Measurements from ENCODE around the gene FITM2.
"Not testable (repeated sequence)": the region's sequence is repeated elsewhere in the genome, so short reads cannot be mapped to it uniquely, and the experiment has no call there.

The FITM2 gene

GRCh38 chr20:44348168-44348659 lies 37.2 kb upstream of the FITM2 start:
- Histone ChIP-seq H3K36me3 (ENCODE audit: control insufficient read depth in 2 of 2, insufficient read depth in 1 of 2, low read length in 2 of 2) (no peaks in the 10 kb centered on the region), H3K4me3 (ENCODE audit: low read depth, low read length) (no peak overlapping the region)

GRCh38 chr20:44345941-44346340 lies 34.9 kb upstream of the FITM2 start:
- POLR2A ChIA-PET; H3K4me3 ChIP-seq (ENCODE audit: low read depth, low read length); H3K9me3 ChIP-seq (ENCODE audit: control insufficient read depth, insufficient read depth, low read depth, low read length); H3K4me1 ChIP-seq (ENCODE audit: control insufficient read depth, insufficient read depth, low read length); H3K27ac ChIP-seq (ENCODE audit: extremely low read depth, low read depth, low read length); H3K36me3 ChIP-seq (ENCODE audit: control insufficient read depth in 2 of 2, insufficient read depth in 1 of 2, low read length in 2 of 2): not testable (repeated sequence)
- CTCF ChIA-PET: interaction anchor here (0.9 to 1.0 kb wide), 2 partner anchors 129 to 131 kb away, joined by 3 read pairs; no protein-coding TSS in a partner anchor

More at GRCh38 chr20:44348168-44348659, 37.2 kb upstream of the FITM2 start:
- ChIA-PET CTCF (interaction anchor here (1.2 kb wide), 1 partner anchor 131 kb away, joined by 3 read pairs; no protein-coding TSS in a partner anchor), POLR2A (no interaction called here)
- Histone ChIP-seq H3K4me1 (ENCODE audit: control insufficient read depth, insufficient read depth, low read length) (no peaks in the 10 kb centered on the region), H3K9me3 (ENCODE audit: control insufficient read depth, insufficient read depth, low read depth, low read length) (no peaks in the 10 kb centered on the region), H3K27ac (ENCODE audit: extremely low read depth, low read depth, low read length) (no peak overlapping the region)
- TF ChIP-seq ZNF558 (tag by site-specific recombination; IDR thresholded peaks at IDR 0.05) (no peak), PRDM1 (tag by site-specific recombination; IDR thresholded peaks at IDR 0.05) (peak; percentile 100), ZBTB8A (tag by site-specific recombination; IDR thresholded peaks at IDR 0.05) (no peak)

GRCh38 chr20:44345147-44345546 lies 34.1 kb upstream of the FITM2 start:
- Histone ChIP-seq H3K9me3 (ENCODE audit: control insufficient read depth, insufficient read depth, low read depth, low read length) (no peaks in the 10 kb centered on the region), H3K36me3 (ENCODE audit: control insufficient read depth in 2 of 2, insufficient read depth in 1 of 2, low read length in 2 of 2) (no peaks in the 10 kb centered on the region), H3K4me3 (ENCODE audit: low read depth, low read length) (no peak overlapping the region), H3K4me1 (ENCODE audit: control insufficient read depth, insufficient read depth, low read length) (no peaks in the 10 kb centered on the region), H3K27ac (ENCODE audit: extremely low read depth, low read depth, low read length) (no peak overlapping the region)
- TF ChIP-seq ZNF561 (tag by site-specific recombination; IDR thresholded peaks at IDR 0.05; ENCODE audit: borderline replicate concordance) (no peak), REPIN1 (tag by site-specific recombination; IDR thresholded peaks at IDR 0.05; ENCODE audit: low read depth) (no peak), ZNF10 (tag by site-specific recombination; IDR thresholded peaks at IDR 0.05) (no peak), PATZ1 (tag by site-specific recombination; IDR thresholded peaks at IDR 0.05) (no peak), ZBTB26 (tag by site-specific recombination; optimal IDR thresholded peaks at IDR 0.05) (no peak), YY1 (tag by site-specific recombination; IDR thresholded peaks at IDR 0.05) (no peak), REST (tag by site-specific recombination; IDR thresholded peaks at IDR 0.05) (no peak), ATF2 (tag by site-specific recombination; IDR thresholded peaks at IDR 0.05; ENCODE audit: low read depth) (no peak), ZIC2 (tag by site-specific recombination; IDR thresholded peaks at IDR 0.05) (no peak), ZNF266 (tag by site-specific recombination; IDR thresholded peaks at IDR 0.05; ENCODE audit: low read depth) (no peak), ZNF521 (tag by site-specific recombination; IDR thresholded peaks at IDR 0.05) (no peak), ZNF707 (tag by site-specific recombination; IDR thresholded peaks at IDR 0.05) (no peak), ZNF2 (tag by site-specific recombination; IDR thresholded peaks at IDR 0.05) (no peak), ZNF37A (tag by site-specific recombination; IDR thresholded peaks at IDR 0.05) (no peak), ZNF211 (tag by site-specific recombination; IDR thresholded peaks at IDR 0.05; ENCODE audit: low read depth) (no peak), ZNF558 (tag by site-specific recombination; IDR thresholded peaks at IDR 0.05) (no peak)
- ChIA-PET POLR2A (no interaction called here), CTCF (interaction anchor here (0.9 kb wide), 1 partner anchor 128 kb away, joined by 3 read pairs; no protein-coding TSS in a partner anchor)
